GM12878 (cell line): ENCODE measurements around the gene IL27RA. TPM values are rescaled to one million over a fixed set of nuclear protein-coding genes. Genes with fewer than 3 reads are reported as not detected.

Source experiments
- ATF7 ChIP-seq: fragments of 450-650 bp; IDR thresholded peaks from 2 replicates; pipeline ENCODE4 v1.6.1; 2016; ENCODE audit warnings: low read depth, mild to moderate bottlenecking
- BACH1 ChIP-seq: fragments of 450-650 bp; IDR thresholded peaks from 2 replicates; pipeline ENCODE4 v1.6.1; 2017; ENCODE audit warnings: mild to moderate bottlenecking, borderline replicate concordance
- BCL11A ChIP-seq: IDR thresholded peaks from 2 replicates; pipeline ENCODE4 v1.6.1; 2011; ENCODE audit warnings: low read depth, low read length
- BMI1 ChIP-seq: fragments of 450-650 bp; IDR thresholded peaks from 2 replicates; pipeline ENCODE4 v1.6.1; 2016; ENCODE audit warnings: mild to moderate bottlenecking, moderate library complexity, borderline replicate concordance
- CBX5 ChIP-seq: sonication (generic); IDR thresholded peaks from 2 replicates; pipeline ENCODE4 v1.6.1; 2016; ENCODE audit warnings: low read depth, moderate library complexity, mild to moderate bottlenecking, inconsistent platforms
- ELK1 ChIP-seq: IDR thresholded peaks from 2 replicates; pipeline ENCODE4 v1.6.1; 2012; ENCODE audit warnings: low read depth, low read length, improper control_type of control experiment
- FOS ChIP-seq: IDR thresholded peaks from 3 replicates; pipeline ENCODE4 v1.6.1; 2011; ENCODE audit warnings: borderline replicate concordance; ENCODE audit not compliant: insufficient read length; ENCODE audit errors: extremely low read depth
- FOXM1 ChIP-seq: IDR thresholded peaks from 2 replicates; pipeline ENCODE4 v1.6.1; 2012; ENCODE audit warnings: low read depth, mild to moderate bottlenecking, inconsistent platforms, low read length, moderate library complexity
- HSF1 ChIP-seq: fragments of 150-350 bp; IDR thresholded peaks from 2 replicates; pipeline ENCODE4 v1.6.1; 2014; ENCODE audit warnings: mild to moderate bottlenecking, low read depth, low read length
- IRF4 ChIP-seq: IDR thresholded peaks from 2 replicates; pipeline ENCODE4 v1.6.1; 2011; ENCODE audit warnings: low read depth, low read length
- MTA2 ChIP-seq: fragments of 450-650 bp; IDR thresholded peaks from 2 replicates; pipeline ENCODE4 v1.6.1; 2016; ENCODE audit warnings: low read depth, mild to moderate bottlenecking, moderate library complexity
- NR2C2 ChIP-seq: IDR thresholded peaks from 2 replicates; pipeline ENCODE4 v1.6.1; 2011; ENCODE audit warnings: borderline replicate concordance, low read depth; ENCODE audit not compliant: control insufficient read depth, insufficient read length
- PML ChIP-seq: IDR thresholded peaks from 2 replicates; pipeline ENCODE4 v1.6.1; 2012; ENCODE audit warnings: low read length, inconsistent platforms
- PRDM15 ChIP-seq: fragments of 450-650 bp; formaldehyde crosslinking; IDR thresholded peaks from 2 replicates; pipeline ENCODE4 v1.4.0; 2020; ENCODE audit warnings: mild to moderate bottlenecking, moderate library complexity
- RELA ChIP-seq: fragments of 450-650 bp; IDR thresholded peaks from 2 replicates; pipeline ENCODE4 v1.8.0; 2014; ENCODE audit warnings: borderline replicate concordance; ENCODE audit not compliant: partially characterized antibody
- REST ChIP-seq: IDR thresholded peaks from 2 replicates; pipeline ENCODE4 v1.6.1; 2012; ENCODE audit warnings: mild to moderate bottlenecking, low read depth, low read length
- STAT3 ChIP-seq: IDR thresholded peaks from 2 replicates; pipeline ENCODE4 v1.6.1; 2011; ENCODE audit warnings: low read depth, low read length, improper control_type of control experiment
- TCF12 ChIP-seq: IDR thresholded peaks from 2 replicates; pipeline ENCODE4 v1.6.1; 2011; ENCODE audit warnings: low read depth, mild to moderate bottlenecking, low read length
- polyA plus RNA-seq, 11 experiments: library from polyadenylated mRNA; depleted of rRNA in 4 of 11; unstranded in 6 of 11; stranded (reverse) in 5 of 11; fragments of >200 nt; fragmentation: Nextera tagmentation in 4 of 11; fragmentation: Illumina TruSeq in 1 of 11; extraction: Ambion mirVana in 4 of 11; extraction: Trizol in 1 of 11; gene quantifications; 1 replicate in 1 of 11; 2 replicates in 10 of 11; pipeline versions ENCODE4 v1.2.1 to v1.2.3, GENCODE V29; 2011 to 2016; ENCODE audit warnings: inconsistent platforms in 2 of 11, missing spikeins in 2 of 11, low read depth in 1 of 11
- total RNA-seq, 4 experiments: library from RNA; depleted of rRNA in 3 of 4; stranded (reverse); fragments of >200 nt in 3 of 4; fragmentation: Illumina TruSeq in 1 of 4; extraction: Trizol in 1 of 4; gene quantifications; 2 replicates each; pipeline versions ENCODE4 v1.2.1 to v1.2.3, GENCODE V29; 2013 to 2021

Gene IL27RA
- total and polyA plus RNA-seq, 10 of the 15 experiments (the other 5 are each of a cell fraction or from before 2014, with no cell fraction given), result 8.4 to 63.5 (median 41.2) TPM

GRCh38 chr19:14031719-14032480 is at the start of gene IL27RA (continued):
- no peak for TF ChIP-seq BMI1
- no peak for TF ChIP-seq NR2C2
- TF ChIP-seq BCL11A, result peak; percentile 2; the same call in 1 of the 2 replicates
- TF ChIP-seq MTA2, result peak; percentile 68; the same call in 1 of the 2 replicates
- peak; percentile 46 for TF ChIP-seq ATF7
- peak; percentile 12; the same call in 1 of the 2 replicates for TF ChIP-seq BACH1
- no peak for TF ChIP-seq PRDM15 (CRISPR knock-in tag)
- no peak for TF ChIP-seq HSF1
- peak; percentile 47; the same call in 1 of the 2 replicates for TF ChIP-seq PML
- TF ChIP-seq FOS, result no peak
- TF ChIP-seq REST, result no peak
- no peak for TF ChIP-seq IRF4
- 0 out of 2 replicates have a peak, but pooled peaks have one; percentile 24 for TF ChIP-seq STAT3
- TF ChIP-seq FOXM1, result no peak; the same call in 1 of the 2 replicates
- peak; percentile 32 for TF ChIP-seq RELA
- 0 out of 2 replicates have a peak, but pooled peaks have one; percentile 9 for TF ChIP-seq ELK1
- 0 out of 2 replicates have a peak, but pooled peaks have one; percentile 16 for TF ChIP-seq CBX5
- TF ChIP-seq TCF12, result 0 out of 2 replicates have a peak, but pooled peaks have one; percentile 22
